ENCODE measurements around the gene UBAP2.

The UBAP2 gene, protein sequence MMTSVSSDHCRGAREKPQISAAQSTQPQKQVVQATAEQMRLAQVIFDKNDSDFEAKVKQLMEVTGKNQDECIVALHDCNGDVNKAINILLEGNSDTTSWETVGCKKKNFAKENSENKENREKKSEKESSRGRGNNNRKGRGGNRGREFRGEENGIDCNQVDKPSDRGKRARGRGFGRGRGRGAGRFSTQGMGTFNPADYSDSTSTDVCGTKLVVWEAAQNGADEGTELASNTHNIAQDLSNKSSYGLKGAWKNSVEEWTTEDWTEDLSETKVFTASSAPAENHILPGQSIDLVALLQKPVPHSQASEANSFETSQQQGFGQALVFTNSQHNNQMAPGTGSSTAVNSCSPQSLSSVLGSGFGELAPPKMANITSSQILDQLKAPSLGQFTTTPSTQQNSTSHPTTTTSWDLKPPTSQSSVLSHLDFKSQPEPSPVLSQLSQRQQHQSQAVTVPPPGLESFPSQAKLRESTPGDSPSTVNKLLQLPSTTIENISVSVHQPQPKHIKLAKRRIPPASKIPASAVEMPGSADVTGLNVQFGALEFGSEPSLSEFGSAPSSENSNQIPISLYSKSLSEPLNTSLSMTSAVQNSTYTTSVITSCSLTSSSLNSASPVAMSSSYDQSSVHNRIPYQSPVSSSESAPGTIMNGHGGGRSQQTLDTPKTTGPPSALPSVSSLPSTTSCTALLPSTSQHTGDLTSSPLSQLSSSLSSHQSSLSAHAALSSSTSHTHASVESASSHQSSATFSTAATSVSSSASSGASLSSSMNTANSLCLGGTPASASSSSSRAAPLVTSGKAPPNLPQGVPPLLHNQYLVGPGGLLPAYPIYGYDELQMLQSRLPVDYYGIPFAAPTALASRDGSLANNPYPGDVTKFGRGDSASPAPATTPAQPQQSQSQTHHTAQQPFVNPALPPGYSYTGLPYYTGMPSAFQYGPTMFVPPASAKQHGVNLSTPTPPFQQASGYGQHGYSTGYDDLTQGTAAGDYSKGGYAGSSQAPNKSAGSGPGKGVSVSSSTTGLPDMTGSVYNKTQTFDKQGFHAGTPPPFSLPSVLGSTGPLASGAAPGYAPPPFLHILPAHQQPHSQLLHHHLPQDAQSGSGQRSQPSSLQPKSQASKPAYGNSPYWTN

DNA sequence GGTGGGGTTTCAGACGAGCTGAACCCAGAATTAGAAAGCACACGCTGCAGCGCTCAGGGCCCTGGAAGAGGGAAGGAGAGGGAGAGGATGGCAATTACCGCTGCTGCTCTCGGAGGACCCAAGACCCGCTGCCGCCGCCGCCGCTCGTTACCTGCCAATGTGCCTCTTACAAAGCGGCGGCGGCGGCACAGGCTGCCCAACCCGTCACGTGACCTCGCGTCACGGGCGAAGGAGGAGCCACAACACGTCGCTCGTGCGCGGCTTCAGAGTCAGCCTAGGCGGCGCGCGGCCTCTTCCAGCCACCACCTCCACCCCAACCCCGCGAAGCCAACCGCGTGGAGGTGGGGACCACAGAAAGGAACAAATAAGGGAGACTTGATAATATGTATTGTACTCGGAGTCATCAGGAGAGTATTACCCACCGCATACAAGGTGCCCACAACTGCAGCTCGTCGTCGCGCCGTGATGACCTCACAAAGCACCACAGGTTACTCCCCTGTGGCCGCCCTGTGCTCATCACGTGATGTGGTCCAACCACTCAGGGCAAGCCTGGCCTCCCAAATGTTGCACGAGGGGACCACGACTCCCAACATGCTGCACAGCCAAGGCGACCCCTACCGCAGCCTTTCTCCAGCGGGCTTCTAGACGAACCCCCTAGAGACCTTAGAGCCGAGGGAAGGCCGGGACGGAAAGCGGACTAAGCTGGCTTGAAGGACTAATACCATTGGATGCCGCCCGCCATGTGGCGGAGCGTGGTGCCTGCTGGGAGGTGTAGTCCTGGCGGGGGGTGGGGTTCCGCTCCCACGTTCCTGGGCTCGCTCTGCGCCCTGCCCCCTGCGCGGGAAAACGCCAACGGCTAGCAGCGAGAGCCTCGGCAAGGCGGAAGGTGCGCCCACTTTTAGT is at the start of gene UBAP2:
TSS of gene UBAP2 (minus strand) at position 161 of the 903 bp plus-strand sequence. CDS start 31,739 bp downstream, outside the sequence.
- peak; percentile 70 for DNase-seq

DNA sequence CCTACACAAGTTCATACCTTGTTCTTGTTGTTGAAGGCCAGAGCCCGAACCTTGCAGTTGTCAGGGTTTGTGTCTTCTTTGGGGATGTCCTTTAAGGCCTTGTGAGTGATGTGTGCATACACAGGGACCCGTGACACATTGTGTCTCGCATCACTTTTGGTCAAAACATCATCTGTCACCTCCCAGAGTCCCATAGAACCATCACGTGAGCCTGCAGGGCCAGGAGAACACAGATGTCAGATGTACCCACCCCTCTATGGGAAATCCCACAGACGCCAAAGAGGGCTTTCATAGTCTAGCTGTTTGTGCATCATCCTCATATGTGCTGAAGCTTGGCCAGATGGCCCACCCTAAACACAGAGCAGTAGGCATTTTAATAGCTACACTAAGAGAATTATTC is 49.6 kb upstream of the UBAP2 start:
- no peak for DNase-seq

DNA sequence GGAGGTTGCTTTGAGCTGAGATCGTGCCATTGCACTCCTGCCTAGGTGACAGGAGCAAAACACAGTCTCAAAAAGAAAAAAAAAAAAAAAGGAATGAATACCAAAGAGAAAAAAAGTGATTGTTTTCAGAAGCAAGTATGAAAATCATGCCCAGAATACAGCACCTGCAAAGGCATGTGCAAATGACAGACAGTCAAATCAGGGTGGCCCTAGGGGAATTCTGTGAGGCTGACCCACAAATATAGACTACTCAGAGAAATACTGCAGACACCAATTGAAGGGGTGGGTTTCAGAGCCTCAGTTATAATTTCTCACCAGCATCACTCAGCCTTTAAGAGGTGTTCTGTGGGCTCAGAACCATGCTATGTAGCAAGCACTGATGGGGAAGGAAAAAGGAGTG is 49.2 kb upstream of the UBAP2 start:
- no peak for DNase-seq

DNA sequence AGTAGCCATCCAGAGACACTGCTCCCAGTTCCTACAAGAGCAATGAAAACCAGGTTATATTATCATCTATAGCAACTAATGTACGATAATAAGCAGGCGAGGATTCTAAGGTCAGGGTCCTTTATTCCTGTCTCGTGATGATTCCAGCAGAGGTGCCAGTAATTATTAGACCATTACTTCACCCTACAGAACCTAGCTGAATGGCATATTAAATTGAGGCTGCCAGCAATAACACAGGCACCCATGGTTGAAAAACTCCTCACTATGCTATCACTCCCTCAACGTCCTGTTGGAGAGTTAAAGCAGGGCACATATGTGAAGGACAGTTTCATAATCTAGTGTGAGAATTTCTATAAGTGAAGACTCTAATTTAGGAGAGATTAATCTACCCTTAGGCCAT is 48.1 kb upstream of the UBAP2 start:
- no peak for DNase-seq

DNA sequence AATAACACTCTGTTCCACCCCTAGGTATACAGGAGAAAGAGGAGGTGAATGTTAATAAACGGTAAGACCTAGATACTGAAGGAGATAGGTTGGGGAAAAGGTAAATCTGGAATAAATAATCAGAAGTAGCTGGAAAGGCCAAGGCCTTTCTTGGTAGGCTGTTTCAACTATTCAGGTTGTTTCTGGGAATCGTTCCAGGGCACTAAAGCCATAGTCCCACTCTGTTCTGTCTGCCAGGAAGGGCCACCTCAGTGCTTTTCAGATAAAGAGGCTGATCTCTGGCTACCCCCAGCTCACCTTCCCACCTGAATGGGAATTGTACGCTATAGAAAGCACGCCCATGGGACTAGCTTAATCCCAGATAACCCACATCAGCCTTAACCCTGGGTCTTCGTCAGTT is 44.9 kb upstream of the UBAP2 start:
- DNase-seq = no peak

DNA sequence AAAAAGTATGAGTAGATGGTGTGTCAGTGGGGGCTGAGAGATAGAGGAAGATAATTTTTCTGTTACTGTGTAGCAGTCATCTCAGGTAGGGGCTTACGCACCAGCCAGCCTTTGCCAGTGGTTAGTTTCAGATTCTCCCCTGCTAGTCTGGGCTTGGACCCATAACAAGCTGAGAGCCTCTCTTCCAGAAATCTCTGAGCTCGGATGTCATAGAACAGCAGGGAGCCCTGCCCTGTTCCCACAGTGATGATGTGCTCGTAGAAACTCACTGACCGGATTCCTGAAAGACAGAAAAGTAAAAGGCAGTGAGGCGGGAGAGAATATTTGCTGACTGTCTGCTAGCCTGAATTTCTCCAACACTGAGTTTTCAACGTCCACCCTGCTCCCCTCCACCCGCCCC is 40.6 kb upstream of the UBAP2 start:
- no peak for DNase-seq

DNA sequence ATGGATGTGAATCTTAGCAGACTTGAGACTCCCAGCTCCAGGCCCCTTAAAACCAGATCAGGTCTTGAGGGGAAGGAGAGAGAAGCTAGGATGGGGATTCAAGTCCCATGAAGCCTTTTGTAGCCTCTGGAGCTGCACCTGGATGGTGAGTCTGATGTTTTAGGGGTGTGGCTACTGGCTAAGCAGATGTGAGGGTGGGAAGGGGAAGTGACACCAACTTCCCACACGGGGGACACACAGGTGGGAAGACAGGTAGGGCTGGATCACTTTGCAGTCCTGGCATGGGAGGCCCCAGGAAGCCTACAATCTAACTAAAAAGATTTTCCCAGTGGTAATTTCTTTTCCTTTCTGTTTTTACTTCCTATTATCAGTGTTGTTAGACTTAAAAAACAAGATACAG is 38.7 kb upstream of the UBAP2 start:
- no peak for DNase-seq

DNA sequence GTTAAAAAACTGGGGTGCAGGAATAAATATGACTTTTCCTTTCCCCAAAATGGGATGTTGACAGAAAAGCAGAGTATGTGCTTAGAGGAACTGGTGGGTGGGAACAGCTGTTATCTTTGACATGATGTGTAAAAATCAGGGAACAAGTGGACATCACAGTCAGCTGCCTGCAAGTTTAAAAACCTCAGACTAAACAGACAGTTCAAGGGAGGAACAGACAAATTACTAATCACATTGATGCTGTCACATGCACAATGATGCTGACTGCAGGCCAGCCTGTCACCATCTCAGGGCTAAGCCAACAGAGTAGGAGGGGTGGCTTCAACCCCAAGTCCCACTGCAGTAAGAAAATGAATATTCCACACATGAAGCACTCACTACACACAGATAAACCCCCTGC is 38.2 kb upstream of the UBAP2 start:
- DNase-seq = no peak

DNA sequence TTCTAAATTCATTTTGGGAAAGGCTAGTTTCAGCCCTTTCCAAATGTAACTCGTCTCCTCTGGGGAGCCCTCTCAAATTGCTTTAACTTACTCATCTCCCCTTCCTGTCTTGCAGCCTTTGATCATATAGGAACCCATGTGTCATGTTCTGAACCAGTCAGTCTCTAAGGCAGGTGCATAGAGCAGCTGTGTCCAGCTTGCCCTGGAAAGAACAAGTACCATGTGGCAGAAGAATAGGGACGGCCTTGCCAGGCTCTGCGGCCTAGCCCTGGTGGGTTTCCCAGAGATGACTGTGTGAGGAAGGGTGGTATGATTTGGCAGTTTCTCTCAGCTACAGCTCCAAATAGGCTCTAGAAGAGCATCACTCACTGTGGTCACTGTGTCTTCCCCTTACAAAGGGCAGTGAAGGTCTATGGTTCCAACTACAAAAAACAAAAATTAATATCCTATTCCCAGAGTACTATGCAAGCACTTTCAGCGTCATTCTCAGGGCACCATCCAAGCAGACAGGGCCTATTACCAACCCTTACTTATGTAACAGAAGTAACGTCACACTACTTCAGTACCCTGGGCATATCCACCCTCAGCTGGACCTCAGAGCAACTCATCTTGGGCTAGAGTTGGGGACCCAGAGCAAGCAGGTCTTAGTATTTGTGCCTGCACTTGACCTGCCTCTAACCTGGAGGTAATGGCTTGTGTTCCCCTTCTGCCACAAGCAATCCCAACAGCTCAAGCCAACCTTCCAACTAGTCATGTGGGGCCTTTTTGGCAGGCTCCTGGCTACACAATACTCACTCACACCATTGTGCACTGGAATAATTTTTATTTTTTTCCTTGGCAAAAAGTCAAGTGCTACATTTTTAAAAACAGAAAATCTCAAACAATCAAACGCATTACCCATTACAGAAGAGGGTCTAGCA is 37.2 kb upstream of the UBAP2 start:
- DNase-seq = no peak

DNA sequence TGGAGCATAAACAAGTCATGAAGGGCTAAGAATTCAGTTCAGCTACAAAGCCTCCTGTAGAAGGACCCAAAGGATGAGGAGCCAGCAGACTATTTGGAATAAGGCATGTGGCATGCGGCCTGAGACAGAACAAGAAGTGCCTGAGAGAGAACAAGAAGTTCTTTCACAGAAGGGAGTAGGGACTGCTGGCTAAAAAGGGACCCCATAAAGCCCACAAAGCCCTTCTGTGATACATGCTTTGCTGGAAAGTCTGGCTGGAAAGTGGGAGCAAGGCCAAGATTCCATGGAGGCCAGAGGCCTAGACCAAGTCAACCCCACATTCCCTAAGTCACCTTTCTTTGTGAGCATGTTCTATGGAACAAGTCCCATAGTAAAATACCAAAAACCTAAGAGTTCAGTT is 35.9 kb upstream of the UBAP2 start:
- no peak for DNase-seq

DNA sequence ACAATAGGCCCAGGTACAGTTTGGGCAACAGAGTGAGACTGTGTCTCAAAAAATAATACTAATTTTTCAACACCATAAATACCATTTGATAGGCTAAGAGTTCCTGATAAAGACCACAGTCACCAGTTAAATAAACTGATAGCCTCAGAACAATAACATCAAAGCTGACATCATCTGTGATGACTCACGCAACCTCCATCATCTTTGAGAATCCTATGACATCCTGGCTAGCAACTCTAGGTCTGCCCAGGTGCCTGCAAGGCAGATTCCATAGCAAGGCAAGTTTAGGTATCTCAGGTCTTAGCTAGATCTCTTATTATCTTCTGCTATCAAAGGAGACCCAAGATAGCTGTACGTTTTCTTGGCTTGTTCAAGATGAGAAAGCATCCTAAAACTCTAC is 30.5 kb upstream of the UBAP2 start:
- DNase-seq = peak; percentile 34

DNA sequence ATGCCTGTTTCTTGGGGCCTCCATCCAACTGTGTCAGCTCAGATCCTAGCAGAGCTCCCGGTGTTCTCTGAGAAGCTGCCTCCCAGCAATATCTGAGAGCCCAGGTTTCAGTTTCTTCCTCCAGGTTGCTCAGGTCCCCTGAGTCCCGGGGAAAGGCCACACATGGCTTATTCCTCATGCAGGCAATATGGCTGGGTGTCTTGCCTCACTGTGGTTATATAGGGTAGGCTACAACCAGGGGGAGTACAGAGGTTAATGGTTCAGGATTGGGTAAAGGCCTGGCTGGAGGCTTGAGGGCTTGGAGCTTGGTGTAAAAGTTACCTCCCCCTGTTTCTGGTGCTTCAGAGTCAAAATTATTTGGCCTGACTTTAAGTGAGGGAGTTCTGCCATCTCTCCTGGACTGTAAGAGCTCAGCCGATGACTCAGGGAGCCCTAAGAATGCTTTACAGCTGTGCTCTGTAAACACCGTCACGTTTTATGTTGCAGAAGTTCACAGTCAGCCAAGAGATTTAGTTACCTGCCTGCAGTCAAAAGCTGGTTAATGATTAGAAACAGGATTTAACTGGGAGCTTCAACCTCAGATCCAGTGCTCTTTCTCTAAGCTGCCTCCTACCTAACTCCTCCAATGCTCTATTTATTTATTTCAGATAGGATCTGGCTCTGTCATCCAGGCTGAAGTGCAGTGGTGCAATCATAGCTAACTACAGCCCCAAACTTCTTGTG is 24.3 kb upstream of the UBAP2 start:
- DNase-seq = no peak

DNA sequence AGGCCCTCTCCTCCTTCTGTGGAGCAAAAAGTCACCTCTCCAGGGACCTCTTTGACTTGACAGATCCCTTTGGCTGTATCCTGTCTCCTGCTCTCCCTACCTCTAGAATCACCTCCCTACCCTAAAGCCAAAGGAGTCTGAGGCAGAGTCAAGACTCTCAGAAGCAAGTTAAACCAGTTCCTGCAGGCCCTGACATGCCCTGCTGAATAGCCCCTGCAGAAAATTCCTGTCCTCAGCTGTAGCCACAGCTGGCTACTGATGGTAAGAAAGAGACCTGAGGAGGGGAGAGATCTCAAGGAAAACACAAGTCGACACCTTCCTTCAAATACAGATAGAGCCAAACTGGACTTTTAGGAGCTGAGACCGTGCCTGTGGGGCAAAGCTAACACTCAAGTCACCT is 23.7 kb upstream of the UBAP2 start:
- no peak for DNase-seq

DNA sequence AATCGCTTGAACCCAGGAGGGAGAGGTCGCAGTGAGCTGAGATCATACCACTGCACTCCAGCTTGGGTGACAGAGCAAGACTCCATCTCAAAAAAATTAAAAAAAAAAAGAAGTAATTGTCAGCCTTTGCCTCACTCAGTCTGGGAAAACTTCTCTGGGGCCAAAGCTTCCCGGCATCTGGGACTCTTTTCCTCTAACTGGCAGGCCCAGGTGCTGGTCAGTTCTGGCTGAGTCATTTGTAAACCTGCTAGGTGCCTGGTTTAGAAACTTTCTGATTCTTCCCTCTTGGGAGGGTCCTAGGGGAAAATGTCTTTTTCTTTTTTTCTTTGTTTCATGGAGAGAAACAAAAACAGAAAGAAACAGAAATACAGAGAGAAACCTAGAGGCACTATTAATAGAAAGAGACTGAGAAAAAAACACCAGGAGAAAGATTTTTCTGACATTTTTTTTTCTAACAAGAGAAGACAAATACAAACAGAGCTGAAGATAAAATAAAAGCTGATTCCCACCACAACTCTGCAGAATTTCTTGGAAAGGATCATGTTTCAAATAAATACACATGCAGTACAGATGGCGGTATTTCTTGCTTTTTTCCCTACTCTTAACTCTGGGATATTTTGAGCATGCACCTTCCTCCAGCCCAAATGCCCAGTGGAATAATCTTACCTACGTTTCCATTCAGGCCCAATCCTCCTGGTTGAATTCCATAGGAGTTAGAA is 22.1 kb upstream of the UBAP2 start:
- no peak for DNase-seq

DNA sequence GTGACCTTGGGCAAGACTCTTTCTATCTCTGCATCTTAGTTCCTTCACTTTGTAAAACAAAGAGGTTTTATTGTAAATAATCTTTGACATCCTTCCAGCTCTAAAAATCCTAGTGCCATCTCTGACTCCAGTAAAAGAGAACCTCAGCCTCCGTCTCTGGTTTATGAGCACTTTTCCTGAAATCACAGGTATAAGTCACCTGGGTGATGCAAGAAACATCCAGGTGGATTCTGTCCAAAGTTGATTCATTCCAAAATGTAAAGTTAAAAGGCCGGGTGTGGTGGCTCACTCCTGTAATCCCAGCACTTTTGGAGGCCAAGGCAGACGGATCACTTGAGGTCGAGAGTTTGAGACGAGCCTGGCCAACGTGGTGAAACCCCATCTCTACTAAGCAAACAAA is 21.1 kb upstream of the UBAP2 start:
- DNase-seq = no peak

DNA sequence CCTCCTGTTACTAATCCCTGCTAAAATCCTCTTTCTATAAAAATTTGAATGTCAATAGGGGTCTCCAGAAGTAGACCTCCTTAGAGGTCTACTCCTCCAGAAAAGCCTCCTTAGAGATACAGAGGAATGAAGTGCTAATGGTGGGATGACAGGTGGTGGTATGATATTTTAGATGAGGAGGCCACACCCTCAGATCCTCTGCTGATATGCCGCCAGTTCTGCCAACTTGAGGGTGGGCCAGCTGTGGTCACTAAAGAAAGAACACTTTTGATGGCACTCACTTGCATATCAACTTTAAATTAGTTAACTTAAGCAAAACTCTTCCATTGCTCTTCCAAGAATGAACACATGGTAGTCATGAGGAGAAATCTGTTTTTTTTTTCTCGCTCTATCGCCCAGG is 16.9 kb upstream of the UBAP2 start:
- DNase-seq = no peak

DNA sequence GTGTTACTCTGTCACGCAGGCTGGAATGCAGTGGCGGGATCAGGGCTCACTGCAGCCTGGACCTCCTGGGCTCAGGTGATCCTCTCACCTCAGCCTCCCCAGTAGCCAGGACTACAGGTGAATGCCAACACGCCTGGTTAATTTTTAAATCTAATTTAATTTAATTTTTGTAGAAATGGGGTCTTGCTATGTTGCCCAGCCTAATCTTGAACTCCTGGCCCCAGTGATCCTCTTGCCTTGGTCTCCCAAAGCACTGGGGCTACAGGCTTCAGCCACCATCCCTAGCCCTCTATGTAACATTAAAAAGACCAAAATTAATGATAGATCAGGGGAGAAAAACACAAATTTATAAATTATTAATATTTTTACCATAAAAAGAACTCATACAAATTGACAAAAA is 11.3 kb upstream of the UBAP2 start:
- no peak for DNase-seq

DNA sequence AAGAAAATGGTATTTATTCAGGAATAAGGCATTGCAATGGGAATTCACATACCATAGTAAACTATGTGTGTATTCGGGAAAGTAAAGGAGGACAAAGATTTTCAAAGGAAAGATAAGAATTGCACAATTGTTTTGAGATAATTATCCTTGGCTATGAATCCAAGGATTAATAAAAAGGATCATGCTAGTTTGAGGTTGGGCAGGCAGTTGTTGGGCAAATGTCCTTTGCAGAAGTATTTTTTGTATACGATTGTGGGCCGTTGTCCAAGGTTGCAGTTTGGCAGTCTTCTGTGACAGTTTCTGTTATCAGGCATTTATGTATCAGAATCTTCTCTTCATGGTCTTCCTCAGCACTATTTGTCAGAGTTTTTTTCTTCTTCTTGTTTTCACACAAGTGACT is 10.6 kb upstream of the UBAP2 start:
- no peak for DNase-seq

DNA sequence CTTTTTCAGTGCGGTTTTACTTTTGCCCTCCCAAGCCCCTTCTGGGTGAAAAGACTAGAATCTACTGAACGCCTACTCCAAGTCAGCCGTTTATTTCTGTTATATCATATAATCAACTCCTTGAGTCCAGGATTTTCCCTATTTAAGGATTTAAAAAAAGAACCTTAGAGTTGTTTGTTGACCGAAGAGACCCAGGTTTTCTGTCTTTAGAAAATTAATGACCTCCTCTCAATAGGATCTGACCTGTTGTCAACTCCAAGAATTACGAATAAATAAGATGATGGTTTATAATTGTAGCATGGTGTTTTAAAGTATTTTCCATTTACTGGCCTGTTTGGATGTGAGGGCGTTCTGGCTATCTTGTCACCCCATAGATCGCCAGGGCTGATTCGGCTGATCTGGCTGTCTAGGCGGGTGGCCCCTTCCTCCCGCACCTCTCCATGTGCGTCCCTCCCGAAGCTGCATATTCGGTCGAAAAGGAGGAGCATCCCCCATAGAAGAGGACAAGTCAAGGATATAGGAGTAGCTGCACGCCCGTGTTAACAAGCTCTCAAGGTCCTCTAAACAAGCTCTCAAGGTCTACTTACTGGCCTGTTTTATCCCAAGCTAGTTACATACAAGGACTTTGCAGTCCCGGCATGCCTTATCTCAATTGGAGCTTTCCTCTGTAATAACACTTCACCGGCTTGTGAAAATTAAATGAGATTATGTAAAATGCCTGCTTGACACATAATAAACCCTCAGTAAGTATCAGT is 1.1 kb upstream of the UBAP2 start:
- no peak for DNase-seq

All from 8988T (cell line).